GM12865 (cell line): ENCODE data around the gene SNRNP48.

Experiments used
- DNase-seq: peaks from one replicate; pipeline ENCODE4 v3.0.0; 2010; ENCODE audit warnings: low read depth
- H3K4me3 ChIP-seq: 2 replicates; pipeline ENCODE4 v1.5.1; 2011; ENCODE audit warnings: mild to moderate bottlenecking, low read depth, low read length, control low read depth
- CTCF ChIP-seq: IDR thresholded peaks from 2 replicates; pipeline ENCODE4 v1.5.1; 2011; ENCODE audit warnings: low read length, control low read depth, low read depth, inconsistent platforms; ENCODE audit not compliant: insufficient read depth; ENCODE audit errors: missing control alignments

SNRNP48 gene

DNA sequence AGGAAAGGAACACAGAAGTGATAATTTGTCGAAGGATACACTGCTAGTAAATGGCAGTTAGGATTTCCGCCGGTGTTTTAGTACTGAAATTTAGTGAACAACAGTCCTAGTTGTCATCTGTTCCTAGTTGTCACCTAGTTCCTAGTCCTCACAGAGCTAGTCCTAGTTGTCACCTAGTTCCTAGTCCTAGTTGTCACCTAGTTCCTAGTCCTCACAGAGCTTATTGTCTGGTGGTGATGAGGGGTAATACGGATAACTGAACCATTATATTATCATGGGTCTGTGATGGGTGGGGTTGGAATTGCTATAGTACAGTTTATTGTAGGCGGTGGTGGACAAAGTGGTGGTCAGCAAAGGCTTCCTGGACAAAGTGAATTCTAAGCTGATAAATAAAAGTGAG, 1.8 kb downstream of the SNRNP48 start:
- no peak for DNase-seq
- no peak for TF ChIP-seq CTCF
- no peak overlapping the region for H3K4me3 ChIP-seq

DNA sequence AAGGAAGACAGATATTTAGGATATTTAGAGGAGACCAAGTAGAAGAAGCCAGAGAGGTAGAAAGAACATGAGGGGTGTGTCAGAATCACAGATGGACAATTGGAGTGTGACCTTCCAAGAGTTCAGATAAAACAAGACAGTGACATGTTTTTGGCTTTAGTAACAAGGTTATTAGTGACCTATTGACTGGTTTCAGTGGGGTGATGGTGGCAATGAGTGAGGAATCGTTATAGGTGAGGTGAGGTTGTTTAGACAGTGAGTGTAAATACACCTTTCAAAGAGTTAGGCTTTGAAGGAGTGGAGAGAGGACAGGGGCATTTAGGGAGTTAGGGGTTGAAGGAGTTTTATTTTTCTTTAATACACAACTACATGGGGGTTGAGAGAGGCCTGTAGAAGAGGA, 3.2 kb downstream of the SNRNP48 start:
- TF ChIP-seq CTCF: no peak
- no peak for DNase-seq
- no peak overlapping the region for H3K4me3 ChIP-seq

DNA sequence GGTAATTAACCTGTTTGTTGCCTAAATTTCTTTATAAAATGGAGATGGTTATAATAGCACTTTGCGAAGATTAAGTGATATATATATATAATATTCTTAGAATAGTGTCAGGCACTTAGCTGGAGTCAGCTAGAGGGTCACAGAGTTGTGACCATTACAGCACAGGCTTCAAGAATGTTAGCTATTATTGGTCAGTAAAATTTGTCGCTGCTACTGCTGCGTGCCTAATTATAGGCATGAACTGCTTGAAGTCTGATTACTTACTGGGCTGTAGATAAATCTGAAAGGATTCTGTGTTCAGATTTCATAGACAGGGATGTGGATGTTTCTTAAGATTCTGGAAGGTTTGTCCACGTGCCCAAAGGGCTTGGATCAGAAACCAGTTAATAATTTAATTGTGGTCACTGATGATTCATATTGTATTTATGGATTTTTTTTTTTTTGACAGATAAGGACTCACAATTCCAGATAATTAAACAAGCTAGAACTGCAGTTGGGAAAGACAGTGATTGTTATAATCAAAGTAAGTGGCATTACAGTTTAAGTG, 4.7 kb downstream of the SNRNP48 start:
- no peak overlapping the region for H3K4me3 ChIP-seq
- no peak for TF ChIP-seq CTCF
- no peak for DNase-seq

GRCh38 chr6:7604003-7604402, 14.0 kb downstream of the SNRNP48 start:
- H3K4me3 ChIP-seq: no peak overlapping the region
- no peak for TF ChIP-seq CTCF
- no peak for DNase-seq

GRCh38 chr6:7604506-7604905, 14.5 kb downstream of the SNRNP48 start:
- DNase-seq: peak; percentile 19
- no peak overlapping the region for H3K4me3 ChIP-seq
- TF ChIP-seq CTCF: no peak

DNA sequence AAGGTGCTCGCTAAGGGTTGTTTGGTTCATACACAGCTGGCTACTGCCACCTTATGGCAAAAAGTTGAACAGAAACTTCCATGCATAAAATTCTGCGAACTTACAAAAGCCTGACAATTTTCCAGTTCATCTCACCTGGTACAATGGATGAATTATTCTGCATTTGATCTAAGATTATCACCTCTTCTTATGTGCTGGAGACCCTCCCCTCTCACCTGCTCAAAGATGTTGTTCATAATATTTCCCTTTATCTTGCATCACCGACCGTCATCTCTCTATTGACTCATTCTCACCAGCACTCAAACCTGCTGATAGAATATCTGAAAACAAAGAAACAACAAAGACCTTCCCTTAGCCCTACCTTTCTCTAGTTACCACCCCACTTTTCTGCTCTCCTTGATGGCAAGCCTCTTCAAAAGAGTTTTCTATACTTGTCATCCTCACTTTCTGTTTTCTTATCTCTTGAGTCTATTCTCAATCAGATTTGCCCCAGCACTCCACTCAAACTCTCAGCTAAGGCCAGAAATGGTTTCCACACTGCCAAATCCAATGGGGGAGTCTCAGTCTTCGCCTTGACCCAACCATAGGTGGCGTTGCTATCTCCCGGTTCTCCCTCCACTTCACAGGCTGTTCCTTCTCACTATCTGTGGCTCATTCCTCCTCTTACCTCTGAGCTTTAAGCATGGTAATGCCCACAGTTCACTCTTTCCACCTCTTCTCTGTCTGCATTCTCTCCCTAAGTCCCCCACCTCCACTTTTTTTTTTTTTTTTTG, 25.8 kb downstream of the SNRNP48 start:
- TF ChIP-seq CTCF: peak; percentile 67
- H3K4me3 ChIP-seq: no peak overlapping the region
- DNase-seq: peak; percentile 67
